HUES6 (cell line): ENCODE results near the gene BMP5.

ENCODE experiments used
- H3K27ac ChIP-seq: 2 replicates; pipeline ENCODE4 v1.7.0; 2013; ENCODE audit warnings: low read depth, mild to moderate bottlenecking, low read length, inconsistent platforms
- H3K27me3 ChIP-seq: 2 replicates; pipeline ENCODE4 v1.6.1; 2013; ENCODE audit warnings: low read length; ENCODE audit not compliant: control insufficient read depth, insufficient read depth
- H3K36me3 ChIP-seq: 2 replicates; pipeline ENCODE4 v1.6.1; 2013; ENCODE audit warnings: low read length; ENCODE audit not compliant: control insufficient read depth, insufficient read depth
- H3K4me1 ChIP-seq: 2 replicates; pipeline ENCODE4 v1.6.1; 2013; ENCODE audit warnings: low read length; ENCODE audit not compliant: control insufficient read depth, insufficient read depth
- H3K4me3 ChIP-seq: 2 replicates; pipeline ENCODE4 v1.5.1; 2013; ENCODE audit warnings: low read depth, low read length
- H3K9ac ChIP-seq: one replicate; pipeline ENCODE4 v1.6.1; 2013; ENCODE audit warnings: mild to moderate bottlenecking, low read length
- H3K9me3 ChIP-seq: 2 replicates; pipeline ENCODE4 v1.6.1; 2013; ENCODE audit warnings: low read depth, low read length; ENCODE audit not compliant: control insufficient read depth, insufficient read depth

BMP5 gene

DNA sequence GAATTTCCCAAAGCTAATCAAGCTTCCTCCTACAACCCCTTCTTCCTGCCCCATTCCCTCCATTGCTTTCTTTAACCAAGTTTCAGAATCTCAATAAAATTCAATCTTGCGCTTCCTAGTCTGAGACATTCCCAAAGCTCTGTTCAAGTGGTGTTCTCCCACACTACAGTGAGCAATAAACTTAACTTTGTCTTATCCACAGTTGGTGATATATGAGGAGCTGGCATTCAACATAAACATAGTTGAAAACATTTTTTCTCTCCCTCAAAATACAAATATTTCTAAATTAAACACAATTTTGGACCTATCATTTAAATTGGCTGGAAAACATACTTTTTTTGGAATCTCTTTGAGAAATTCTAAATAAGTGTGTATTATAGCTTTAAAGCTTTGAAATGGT, 166.7 kb downstream of the BMP5 start:
- Histone ChIP-seq H3K27ac (no peak overlapping the region), H3K4me3 (no peak overlapping the region), H3K27me3 (no peaks in the 10 kb centered on the region), H3K4me1 (no peaks in the 10 kb centered on the region), H3K36me3 (no peaks in the 10 kb centered on the region), H3K9me3 (peaks cover 11% of the 10 kb centered on the region), H3K9ac (no peak overlapping the region)

DNA sequence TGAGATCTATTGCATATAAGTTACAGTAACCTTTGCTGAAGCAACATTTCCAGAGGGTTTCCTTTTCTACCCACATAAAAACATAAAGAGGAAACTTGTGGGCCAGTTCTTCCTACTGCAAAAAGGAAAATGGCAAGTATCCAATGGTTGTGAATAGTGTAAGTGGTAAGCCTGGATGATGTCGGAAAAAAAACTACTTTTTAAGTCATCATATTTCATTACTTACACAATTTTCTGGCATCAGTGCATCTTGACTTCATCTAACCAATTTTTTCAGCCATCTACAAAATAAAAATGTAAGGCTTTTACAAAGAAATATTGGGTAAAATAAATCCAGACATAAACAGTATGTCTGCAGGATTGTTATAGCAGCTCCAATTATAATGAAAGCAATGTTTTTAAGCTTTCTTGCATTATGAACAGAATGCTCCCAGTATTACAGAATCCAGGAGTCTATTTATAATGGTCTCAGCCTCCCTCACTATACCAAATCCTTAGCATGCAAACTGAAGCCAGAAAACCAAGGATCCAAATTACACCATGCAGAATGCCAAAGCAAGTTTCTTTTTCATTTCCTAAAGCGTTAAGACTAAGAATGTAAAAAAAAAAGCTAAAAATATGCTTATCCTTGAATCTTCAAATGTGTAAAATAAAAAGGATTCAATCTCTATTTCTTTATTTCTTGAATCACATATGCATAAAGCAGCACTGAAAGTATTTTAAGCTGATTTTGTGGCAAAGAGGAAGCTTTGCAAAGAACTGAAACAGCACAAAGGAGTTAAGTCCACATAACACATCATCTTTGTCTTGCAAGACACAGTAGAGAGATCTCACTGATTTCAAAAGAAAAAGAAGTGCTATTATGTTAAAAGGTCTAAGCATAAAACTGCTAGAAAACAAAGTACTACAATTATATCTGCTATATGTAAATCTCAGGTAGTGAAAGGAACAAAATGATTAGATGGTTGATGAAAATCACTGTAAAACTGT, 169.6 kb downstream of the BMP5 start:
- no peaks in the 10 kb centered on the region for H3K27me3 ChIP-seq
- no peak overlapping the region for H3K27ac ChIP-seq
- peaks cover 11% of the 10 kb centered on the region for H3K9me3 ChIP-seq
- no peaks in the 10 kb centered on the region for H3K36me3 ChIP-seq
- H3K4me1 ChIP-seq: no peaks in the 10 kb centered on the region
- no peak overlapping the region for H3K4me3 ChIP-seq
- H3K9ac ChIP-seq: no peak overlapping the region

DNA sequence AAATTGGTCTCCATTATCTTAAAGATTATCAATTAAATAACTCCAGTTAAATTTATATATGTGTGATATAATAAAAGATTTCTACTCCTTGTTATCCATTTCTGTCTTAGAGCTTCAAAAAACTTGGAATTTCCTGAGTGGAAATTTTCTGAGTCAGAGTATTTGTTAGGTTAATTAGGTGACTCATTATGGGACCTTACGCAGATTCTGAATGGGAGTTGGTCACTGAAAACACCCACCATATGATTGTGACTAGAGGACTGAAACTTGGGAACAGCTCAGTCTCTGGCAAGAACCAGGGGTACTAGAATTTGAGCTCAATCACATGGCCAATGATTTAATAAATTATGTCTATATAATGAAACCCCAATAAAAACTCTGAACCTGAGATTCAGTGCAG, 171.0 kb downstream of the BMP5 start:
- Histone ChIP-seq H3K27me3 (no peaks in the 10 kb centered on the region), H3K36me3 (no peaks in the 10 kb centered on the region), H3K4me1 (no peaks in the 10 kb centered on the region), H3K27ac (no peak overlapping the region), H3K9me3 (peaks cover 11% of the 10 kb centered on the region), H3K9ac (no peak overlapping the region), H3K4me3 (no peak overlapping the region)
